ENCODE data around the gene GINM1. TPM values are rescaled to one million over a fixed set of nuclear protein-coding genes. Genes with fewer than 3 reads are reported as not detected.

Gene GINM1
- total and polyA plus RNA-seq, 9 of the 15 experiments (the other 6 are each of a cell fraction or from before 2014, with no cell fraction given): 5.0 to 19.3 (median 14.2) TPM

- ChIA-PET POLR2A (interaction anchor here (0.5 to 4.4 kb wide), 19 partner anchors 7 to 320 kb away, joined by 3 to 34 read pairs (median 3); partner anchors contain the start of genes GINM1 and LATS1), CTCF (ENCODE audit: low intra/inter-chr PET ratio) (interaction anchor here (0.6 kb wide), 1 partner anchor 97 kb away, joined by 3 read pairs; no protein-coding TSS in a partner anchor)
- Histone ChIP-seq H3K27me3 (ENCODE audit: control insufficient read depth in 2 of 2, insufficient read depth in 2 of 2, low read length in 2 of 2) (no peaks in the 10 kb centered on the region), H3K9ac (ENCODE audit: insufficient read depth in 1 of 2, low read depth in 2 of 2, low read length in 2 of 2) (peak overlapping the region; percentile 96 to 98), H2AFZ (ENCODE audit: low read depth, low read length) (peak overlapping the region; percentile 95), H3K4me2 (ENCODE audit: insufficient read depth, low read length) (peak overlapping the region; percentile 100), H3K4me1 (replicated peaks in 1 of 2; ENCODE audit: control insufficient read depth in 2 of 2, insufficient read depth in 2 of 2, low read length in 2 of 2) (peaks cover 13 to 14% of the 10 kb centered on the region in 2 experiments; a peak in 4 of 5 replicates), H3K79me2 (ENCODE audit: control insufficient read depth, insufficient read depth, low read length) (peaks cover 51% of the 10 kb centered on the region), H3K4me3 (peak overlapping the region; percentile 97), H3K36me3 (ENCODE audit: control insufficient read depth, insufficient read depth, low read length) (peaks cover 17% of the 10 kb centered on the region; the same call in 2 of the 3 replicates), H3K9me3 (replicated peaks; ENCODE audit: control insufficient read depth, insufficient read depth, low read depth, low read length) (no peaks in the 10 kb centered on the region; the same call in 1 of the 2 replicates), H4K20me1 (replicated peaks; ENCODE audit: control insufficient read depth, insufficient read depth, low read length) (peaks cover 13% of the 10 kb centered on the region), H3K9me1 (ENCODE audit: control insufficient read depth, insufficient read depth, low read length) (no peaks in the 10 kb centered on the region), H3K27ac (ENCODE audit: extremely low read depth, low read depth, low read length) (peak overlapping the region; percentile 94)
- peak; percentile 29 for FAIRE-seq
- in situ Hi-C loops (cut with MboI) (no loop called here), intact Hi-C loops (cut with micrococcal nuclease) (loop anchor here (2.0 to 5.0 kb wide), 2 partner anchors 103 to 172 kb away; partner anchors contain the start of genes KATNA1 and LATS1)
- DNase-seq (ENCODE audit: extremely low read depth in 1 of 4, low spot score in 3 of 4): peak; percentile 50 to 79 (median 54)
- WGBS (ENCODE audit: insufficient coverage, low coverage, missing lambda C conversion rate): under 1% methylated on average over 16 of the region's 16 CpGs
- peak; percentile 78 for ATAC-seq
- TSS peak; percentile 60 for BruUV-seq (replicated peaks)
- TF ChIP-seq PYGO2 (tag; IDR thresholded peaks at IDR 0.05): no peak
- no peak for TF ChIP-seq CEBPB (tag; IDR thresholded peaks at IDR 0.05)
- TF ChIP-seq ZNF668 (CRISPR knock-in tag; IDR thresholded peaks at IDR 0.05): no peak
- no peak for TF ChIP-seq ZNF717 (CRISPR knock-in tag; IDR thresholded peaks at IDR 0.05)
- TF ChIP-seq ARID3B (CRISPR knock-in tag; IDR thresholded peaks at IDR 0.05; ENCODE audit: borderline replicate concordance): 0 out of 2 replicates have a peak, but pooled peaks have one; percentile 48
- no peak for TF ChIP-seq POLR2AphosphoS5 (IDR thresholded peaks at IDR 0.05; ENCODE audit: control insufficient read depth, insufficient read depth, low read depth, low read length)
- no peak for TF ChIP-seq HINFP (tag; conservative IDR thresholded peaks at IDR 0.05; ENCODE audit: low read depth)
- TF ChIP-seq UBTF (IDR thresholded peaks at IDR 0.05; ENCODE audit: borderline replicate concordance in 1 of 2, low read depth in 2 of 2, low read length in 2 of 2): no peak
- TF ChIP-seq MIER1 (IDR thresholded peaks at IDR 0.05; ENCODE audit: low read depth): 0 out of 2 replicates have a peak, but pooled peaks have one; percentile 50
- no peak for TF ChIP-seq MCM7 (IDR thresholded peaks at IDR 0.05)
- no peak for TF ChIP-seq ZNF316 (IDR thresholded peaks at IDR 0.05)
- TF ChIP-seq HMBOX1 (IDR thresholded peaks at IDR 0.05): peak; percentile 55; the same call in 1 of the 2 replicates
- TF ChIP-seq TEAD4 (IDR thresholded peaks at IDR 0.05; ENCODE audit: low read length): peak; percentile 58
- no peak for TF ChIP-seq TEAD4 (CRISPR knock-in tag; IDR thresholded peaks at IDR 0.05; ENCODE audit: borderline replicate concordance)
- 0 out of 2 replicates have a peak, but pooled peaks have one; percentile 8 for TF ChIP-seq ZNF764 (CRISPR knock-in tag; IDR thresholded peaks at IDR 0.05; ENCODE audit: low read depth)
Observed at GRCh38 chr6:149545258-149545753, 20.9 kb upstream of the GINM1 start.

All from K562 (cell line).